ENCODE measurements around the gene PPP1R10.

DNA sequence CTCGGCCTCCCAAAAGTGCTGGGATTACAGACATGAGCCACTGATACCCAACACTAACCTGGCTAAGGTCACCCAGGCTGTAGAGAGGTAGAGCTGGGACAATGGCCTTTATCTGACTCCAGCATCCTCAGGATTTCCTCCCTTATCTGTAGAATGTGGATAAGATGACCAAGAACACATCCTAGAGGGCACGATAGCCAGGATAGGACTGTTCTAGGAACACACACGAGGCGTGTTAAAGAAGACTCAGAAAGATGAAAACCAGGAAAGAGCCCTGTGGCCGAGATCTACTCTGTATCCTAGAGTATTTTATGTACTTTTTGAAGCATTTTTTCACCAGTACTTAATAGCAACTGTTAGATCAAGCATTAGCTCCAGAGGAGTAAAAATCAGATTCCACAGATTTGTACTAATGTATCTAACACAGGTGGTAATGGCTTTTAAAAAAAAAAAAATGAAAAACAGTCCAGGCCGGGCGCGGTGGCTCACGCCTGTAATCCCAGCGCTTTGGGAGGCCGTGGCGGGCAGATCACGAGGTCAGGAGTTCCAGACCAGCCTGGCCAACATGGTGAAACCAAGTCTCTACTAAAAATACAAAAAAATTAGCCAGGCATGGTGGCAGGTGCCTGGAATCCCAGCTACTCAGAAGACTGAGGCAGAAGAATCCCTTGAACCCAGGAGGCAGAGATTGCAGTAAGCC, 17.3 kb downstream of the PPP1R10 start:
- no peak for TF ChIP-seq RAD21 (IDR thresholded peaks at IDR 0.05; ENCODE audit: low read depth)
- TF ChIP-seq, protein P1, sequence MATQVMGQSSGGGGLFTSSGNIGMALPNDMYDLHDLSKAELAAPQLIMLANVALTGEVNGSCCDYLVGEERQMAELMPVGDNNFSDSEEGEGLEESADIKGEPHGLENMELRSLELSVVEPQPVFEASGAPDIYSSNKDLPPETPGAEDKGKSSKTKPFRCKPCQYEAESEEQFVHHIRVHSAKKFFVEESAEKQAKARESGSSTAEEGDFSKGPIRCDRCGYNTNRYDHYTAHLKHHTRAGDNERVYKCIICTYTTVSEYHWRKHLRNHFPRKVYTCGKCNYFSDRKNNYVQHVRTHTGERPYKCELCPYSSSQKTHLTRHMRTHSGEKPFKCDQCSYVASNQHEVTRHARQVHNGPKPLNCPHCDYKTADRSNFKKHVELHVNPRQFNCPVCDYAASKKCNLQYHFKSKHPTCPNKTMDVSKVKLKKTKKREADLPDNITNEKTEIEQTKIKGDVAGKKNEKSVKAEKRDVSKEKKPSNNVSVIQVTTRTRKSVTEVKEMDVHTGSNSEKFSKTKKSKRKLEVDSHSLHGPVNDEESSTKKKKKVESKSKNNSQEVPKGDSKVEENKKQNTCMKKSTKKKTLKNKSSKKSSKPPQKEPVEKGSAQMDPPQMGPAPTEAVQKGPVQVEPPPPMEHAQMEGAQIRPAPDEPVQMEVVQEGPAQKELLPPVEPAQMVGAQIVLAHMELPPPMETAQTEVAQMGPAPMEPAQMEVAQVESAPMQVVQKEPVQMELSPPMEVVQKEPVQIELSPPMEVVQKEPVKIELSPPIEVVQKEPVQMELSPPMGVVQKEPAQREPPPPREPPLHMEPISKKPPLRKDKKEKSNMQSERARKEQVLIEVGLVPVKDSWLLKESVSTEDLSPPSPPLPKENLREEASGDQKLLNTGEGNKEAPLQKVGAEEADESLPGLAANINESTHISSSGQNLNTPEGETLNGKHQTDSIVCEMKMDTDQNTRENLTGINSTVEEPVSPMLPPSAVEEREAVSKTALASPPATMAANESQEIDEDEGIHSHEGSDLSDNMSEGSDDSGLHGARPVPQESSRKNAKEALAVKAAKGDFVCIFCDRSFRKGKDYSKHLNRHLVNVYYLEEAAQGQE (IDR thresholded peaks at IDR 0.05; ENCODE audit: low read depth), result no peak
- TF ChIP-seq USF1 (IDR thresholded peaks at IDR 0.05), result no peak
- no peak for TF ChIP-seq CREB1 (IDR thresholded peaks at IDR 0.05; ENCODE audit: low read depth)
- TF ChIP-seq, protein P2, sequence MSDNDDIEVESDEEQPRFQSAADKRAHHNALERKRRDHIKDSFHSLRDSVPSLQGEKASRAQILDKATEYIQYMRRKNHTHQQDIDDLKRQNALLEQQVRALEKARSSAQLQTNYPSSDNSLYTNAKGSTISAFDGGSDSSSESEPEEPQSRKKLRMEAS (IDR thresholded peaks at IDR 0.05), result no peak
- TF ChIP-seq YY1 (IDR thresholded peaks at IDR 0.05; ENCODE audit: low read depth), result no peak
- no peak for TF ChIP-seq CEBPB (IDR thresholded peaks at IDR 0.05)
- no peak for TF ChIP-seq ZBTB7A (IDR thresholded peaks at IDR 0.05; ENCODE audit: low read depth)
- TF ChIP-seq EP300 (IDR thresholded peaks at IDR 0.05; ENCODE audit: borderline replicate concordance), result no peak
- TF ChIP-seq TAF1 (IDR thresholded peaks at IDR 0.05; ENCODE audit: low read depth), result no peak
- no peak for TF ChIP-seq FOXM1 (IDR thresholded peaks at IDR 0.05; ENCODE audit: borderline replicate concordance, low read depth)
